K562 (cell line): ENCODE measurements around the gene SLC5A11. TPM values are rescaled to one million over a fixed set of nuclear protein-coding genes. Genes with fewer than 3 reads are reported as not detected.
A peak's percentile ranks its signal among the peaks of the same experiment; 100 is the strongest.

ENCODE experiments used
- DLX4 ChIP-seq: fragments of 250-450 bp; sonication (Bioruptor Pico); IDR thresholded peaks from 2 replicates; pipeline ENCODE4 v1.6.1; 2021; ENCODE audit warnings: mild to moderate bottlenecking
- DMBX1 ChIP-seq: fragments of 250-450 bp; sonication (Bioruptor Pico); IDR thresholded peaks from 2 replicates; pipeline ENCODE4 v1.8.0; 2022; ENCODE audit warnings: inconsistent platforms, mild to moderate bottlenecking, moderate library complexity, borderline replicate concordance
- ETS2 ChIP-seq: IDR thresholded peaks from 2 replicates; pipeline ENCODE4 v1.6.1; 2016; ENCODE audit warnings: borderline replicate concordance, missing genetic modification characterization, mild to moderate bottlenecking, moderate library complexity, missing compliant biosample characterization; ENCODE audit not compliant: poor library complexity, severe bottlenecking
- HNRNPK ChIP-seq: fragments of 200-400 bp; formaldehyde crosslinking; IDR thresholded peaks from one replicate; pipeline ENCODE4 v1.6.1; 2018; ENCODE audit warnings: mild to moderate bottlenecking, low read depth, low read length; ENCODE audit not compliant: poor library complexity, severe bottlenecking
- NFIX ChIP-seq: fragments of 250-450 bp; sonication (Bioruptor Pico); IDR thresholded peaks from 2 replicates; pipeline ENCODE4 v1.4.0; 2020; ENCODE audit warnings: low read depth, mild to moderate bottlenecking, moderate library complexity
- NONO ChIP-seq, 2 experiments: fragments of 200-400 bp in 1 of 2; fragments of 450-650 bp in 1 of 2; formaldehyde crosslinking in 1 of 2; IDR thresholded peaks; 2 replicates each; pipeline ENCODE4 v1.6.1; 2017; ENCODE audit warnings: low read depth in 2 of 2, mild to moderate bottlenecking in 2 of 2, moderate library complexity in 2 of 2, low read length in 1 of 2
- SMAD1 ChIP-seq: fragments of 150-350 bp; IDR thresholded peaks from 2 replicates; pipeline ENCODE4 v1.6.1; 2014; ENCODE audit warnings: low read length, low read depth; ENCODE audit not compliant: partially characterized antibody
- TAL1 ChIP-seq: fragments of 450-650 bp; IDR thresholded peaks from 2 replicates; pipeline ENCODE4 v1.6.1; 2016; ENCODE audit warnings: mild to moderate bottlenecking
- ZC3H4 ChIP-seq: sonication (generic); formaldehyde crosslinking; IDR thresholded peaks from 2 replicates; pipeline ENCODE4 v1.9.0; 2021; ENCODE audit warnings: missing genetic modification reagents, borderline replicate concordance
- ZNF146 ChIP-seq: IDR thresholded peaks from one replicate; pipeline ENCODE4 v1.6.1; 2018; ENCODE audit warnings: missing compliant biosample characterization; ENCODE audit not compliant: unreplicated experiment
- polyA plus RNA-seq, 8 experiments: library from polyadenylated mRNA; depleted of rRNA in 4 of 8; stranded (reverse) in 5 of 8; unstranded in 3 of 8; fragments of >200 nt; fragmentation: Nextera tagmentation in 2 of 8; fragmentation: Illumina TruSeq in 1 of 8; extraction: Ambion mirVana in 2 of 8; extraction: Trizol in 1 of 8; gene quantifications; 2 replicates each; pipeline versions ENCODE4 v1.2.1 to v1.2.3, GENCODE V29; 2011 to 2014; ENCODE audit warnings: inconsistent platforms in 1 of 8, missing spikeins in 1 of 8
- total RNA-seq, 7 experiments: library from RNA; depleted of rRNA in 6 of 7; stranded (reverse); fragments of >200 nt in 6 of 7; fragmentation: Illumina TruSeq in 2 of 7; extraction: Trizol in 2 of 7; gene quantifications; 2 replicates each; pipeline versions ENCODE4 v1.2.1 to v1.2.3, GENCODE V29; 2011 to 2021; ENCODE audit warnings: low replicate concordance in 1 of 7
- TF ChIP-seq, protein P1 (sequence below): fragments of 150-350 bp; IDR thresholded peaks from 2 replicates; pipeline ENCODE4 v1.6.1; 2014; ENCODE audit warnings: low read depth, mild to moderate bottlenecking, low read length, borderline replicate concordance
- TF ChIP-seq, protein P2 (sequence below): fragments of 250-450 bp; sonication (Bioruptor Pico); IDR thresholded peaks from 2 replicates; pipeline ENCODE4 v1.5.0; 2022; ENCODE audit warnings: mild to moderate bottlenecking
- TF ChIP-seq, protein P3 (sequence below): fragments of 450-650 bp; formaldehyde crosslinking; IDR thresholded peaks from 2 replicates; pipeline ENCODE4 v1.4.0; 2020; ENCODE audit warnings: mild to moderate bottlenecking, moderate library complexity
- TF ChIP-seq, protein P4 (sequence below): fragments of 250-450 bp; sonication (Bioruptor Pico); IDR thresholded peaks from 2 replicates; pipeline ENCODE4 v1.8.0; 2022; ENCODE audit warnings: moderate library complexity, mild to moderate bottlenecking, inconsistent platforms
- TF ChIP-seq, protein P5 (sequence below): IDR thresholded peaks from 2 replicates; pipeline ENCODE4 v1.6.1; 2012; ENCODE audit warnings: low read depth, low read length, improper control_type of control experiment, borderline replicate concordance

Gene SLC5A11
- total and polyA plus RNA-seq, 9 of the 15 experiments (the other 6 are each of a cell fraction or from before 2014, with no cell fraction given) = 0.04 to 0.25 (median 0.11) TPM; not detected in 3

GRCh38 chr16:24846548-24847357 lies 990 bp downstream of the SLC5A11 start (continued):
- TF ChIP-seq, protein P1, sequence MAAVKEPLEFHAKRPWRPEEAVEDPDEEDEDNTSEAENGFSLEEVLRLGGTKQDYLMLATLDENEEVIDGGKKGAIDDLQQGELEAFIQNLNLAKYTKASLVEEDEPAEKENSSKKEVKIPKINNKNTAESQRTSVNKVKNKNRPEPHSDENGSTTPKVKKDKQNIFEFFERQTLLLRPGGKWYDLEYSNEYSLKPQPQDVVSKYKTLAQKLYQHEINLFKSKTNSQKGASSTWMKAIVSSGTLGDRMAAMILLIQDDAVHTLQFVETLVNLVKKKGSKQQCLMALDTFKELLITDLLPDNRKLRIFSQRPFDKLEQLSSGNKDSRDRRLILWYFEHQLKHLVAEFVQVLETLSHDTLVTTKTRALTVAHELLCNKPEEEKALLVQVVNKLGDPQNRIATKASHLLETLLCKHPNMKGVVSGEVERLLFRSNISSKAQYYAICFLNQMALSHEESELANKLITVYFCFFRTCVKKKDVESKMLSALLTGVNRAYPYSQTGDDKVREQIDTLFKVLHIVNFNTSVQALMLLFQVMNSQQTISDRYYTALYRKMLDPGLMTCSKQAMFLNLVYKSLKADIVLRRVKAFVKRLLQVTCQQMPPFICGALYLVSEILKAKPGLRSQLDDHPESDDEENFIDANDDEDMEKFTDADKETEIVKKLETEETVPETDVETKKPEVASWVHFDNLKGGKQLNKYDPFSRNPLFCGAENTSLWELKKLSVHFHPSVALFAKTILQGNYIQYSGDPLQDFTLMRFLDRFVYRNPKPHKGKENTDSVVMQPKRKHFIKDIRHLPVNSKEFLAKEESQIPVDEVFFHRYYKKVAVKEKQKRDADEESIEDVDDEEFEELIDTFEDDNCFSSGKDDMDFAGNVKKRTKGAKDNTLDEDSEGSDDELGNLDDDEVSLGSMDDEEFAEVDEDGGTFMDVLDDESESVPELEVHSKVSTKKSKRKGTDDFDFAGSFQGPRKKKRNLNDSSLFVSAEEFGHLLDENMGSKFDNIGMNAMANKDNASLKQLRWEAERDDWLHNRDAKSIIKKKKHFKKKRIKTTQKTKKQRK = no peak
- TF ChIP-seq HNRNPK (no peak), ZNF146 (CRISPR knock-in tag) (no peak), NONO (IDR thresholded peaks at IDR 0.05; ENCODE audit: low read depth in 2 of 2, low read length in 1 of 2) (no peak), NFIX (CRISPR knock-in tag) (no peak), ZC3H4 (no peak), SMAD1 (no peak), DLX4 (CRISPR knock-in tag) (no peak), DMBX1 (CRISPR knock-in tag) (no peak), TAL1 (peak; percentile 35; the same call in 1 of the 2 replicates), ETS2 (tag) (no peak)
- TF ChIP-seq, protein P2, sequence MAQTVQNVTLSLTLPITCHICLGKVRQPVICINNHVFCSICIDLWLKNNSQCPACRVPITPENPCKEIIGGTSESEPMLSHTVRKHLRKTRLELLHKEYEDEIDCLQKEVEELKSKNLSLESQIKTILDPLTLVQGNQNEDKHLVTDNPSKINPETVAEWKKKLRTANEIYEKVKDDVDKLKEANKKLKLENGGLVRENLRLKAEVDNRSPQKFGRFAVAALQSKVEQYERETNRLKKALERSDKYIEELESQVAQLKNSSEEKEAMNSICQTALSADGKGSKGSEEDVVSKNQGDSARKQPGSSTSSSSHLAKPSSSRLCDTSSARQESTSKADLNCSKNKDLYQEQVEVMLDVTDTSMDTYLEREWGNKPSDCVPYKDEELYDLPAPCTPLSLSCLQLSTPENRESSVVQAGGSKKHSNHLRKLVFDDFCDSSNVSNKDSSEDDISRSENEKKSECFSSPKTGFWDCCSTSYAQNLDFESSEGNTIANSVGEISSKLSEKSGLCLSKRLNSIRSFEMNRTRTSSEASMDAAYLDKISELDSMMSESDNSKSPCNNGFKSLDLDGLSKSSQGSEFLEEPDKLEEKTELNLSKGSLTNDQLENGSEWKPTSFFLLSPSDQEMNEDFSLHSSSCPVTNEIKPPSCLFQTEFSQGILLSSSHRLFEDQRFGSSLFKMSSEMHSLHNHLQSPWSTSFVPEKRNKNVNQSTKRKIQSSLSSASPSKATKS = no peak
- TF ChIP-seq, protein P3, sequence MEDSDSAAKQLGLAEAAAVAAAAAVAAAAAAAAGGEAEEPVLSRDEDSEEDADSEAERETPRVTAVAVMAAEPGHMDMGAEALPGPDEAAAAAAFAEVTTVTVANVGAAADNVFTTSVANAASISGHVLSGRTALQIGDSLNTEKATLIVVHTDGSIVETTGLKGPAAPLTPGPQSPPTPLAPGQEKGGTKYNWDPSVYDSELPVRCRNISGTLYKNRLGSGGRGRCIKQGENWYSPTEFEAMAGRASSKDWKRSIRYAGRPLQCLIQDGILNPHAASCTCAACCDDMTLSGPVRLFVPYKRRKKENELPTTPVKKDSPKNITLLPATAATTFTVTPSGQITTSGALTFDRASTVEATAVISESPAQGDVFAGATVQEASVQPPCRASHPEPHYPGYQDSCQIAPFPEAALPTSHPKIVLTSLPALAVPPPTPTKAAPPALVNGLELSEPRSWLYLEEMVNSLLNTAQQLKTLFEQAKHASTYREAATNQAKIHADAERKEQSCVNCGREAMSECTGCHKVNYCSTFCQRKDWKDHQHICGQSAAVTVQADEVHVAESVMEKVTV (CRISPR knock-in tag) = no peak
- TF ChIP-seq, protein P4, sequence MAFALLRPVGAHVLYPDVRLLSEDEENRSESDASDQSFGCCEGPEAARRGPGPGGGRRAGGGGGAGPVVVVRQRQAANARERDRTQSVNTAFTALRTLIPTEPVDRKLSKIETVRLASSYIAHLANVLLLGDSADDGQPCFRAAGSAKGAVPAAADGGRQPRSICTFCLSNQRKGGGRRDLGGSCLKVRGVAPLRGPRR = no peak
- TF ChIP-seq, protein P5, sequence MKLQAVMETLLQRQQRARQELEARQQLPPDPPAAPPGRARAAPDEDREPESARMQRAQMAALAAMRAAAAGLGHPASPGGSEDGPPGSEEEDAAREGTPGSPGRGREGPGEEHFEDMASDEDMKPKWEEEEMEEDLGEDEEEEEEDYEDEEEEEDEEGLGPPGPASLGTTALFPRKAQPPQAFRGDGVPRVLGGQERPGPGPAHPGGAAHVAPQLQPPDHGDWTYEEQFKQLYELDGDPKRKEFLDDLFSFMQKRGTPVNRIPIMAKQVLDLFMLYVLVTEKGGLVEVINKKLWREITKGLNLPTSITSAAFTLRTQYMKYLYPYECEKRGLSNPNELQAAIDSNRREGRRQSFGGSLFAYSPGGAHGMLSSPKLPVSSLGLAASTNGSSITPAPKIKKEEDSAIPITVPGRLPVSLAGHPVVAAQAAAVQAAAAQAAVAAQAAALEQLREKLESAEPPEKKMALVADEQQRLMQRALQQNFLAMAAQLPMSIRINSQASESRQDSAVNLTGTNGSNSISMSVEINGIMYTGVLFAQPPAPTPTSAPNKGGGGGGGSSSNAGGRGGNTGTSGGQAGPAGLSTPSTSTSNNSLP = no peak
